H1 (cell line): ENCODE results near the gene TFAP2D. TPM values are rescaled to one million over a fixed set of nuclear protein-coding genes. Genes with fewer than 3 reads are reported as not detected.

Source experiments
- CTCF ChIA-PET: fragments of 300-600 bp; sonication (Branson Sonifier 250); formaldehyde crosslinking; loops from one replicate; lab custom pipeline; 2021; ENCODE audit not compliant: partially characterized antibody; lab: Charles Lee
- POLR2A ChIA-PET: fragments of 300-600 bp; sonication (Branson Sonifier 250); formaldehyde crosslinking; loops from one replicate; lab custom pipeline; 2021; ENCODE audit warnings: inconsistent platforms; ENCODE audit not compliant: partially characterized antibody; lab: Charles Lee
- DNase-seq, 2 experiments: peaks; one replicate each; pipeline versions ENCODE4 v3.0.0 to v3.0.0-alpha.2; 2010 to 2022; ENCODE audit warnings: low spot score in 2 of 2, low read depth in 1 of 2, mixed read lengths in 1 of 2
- FAIRE-seq: peaks from 2 replicates; lab custom pipeline; 2011; peaks lifted over from hg19 to GRCh38; lab: Jason Lieb, UNC
- H2AFZ ChIP-seq: 2 replicates; pipeline ENCODE4 v1.8.1; 2012; ENCODE audit warnings: low read length, inconsistent platforms
- H2AK5ac ChIP-seq: 2 replicates; pipeline ENCODE4 v1.6.1; 2013; ENCODE audit warnings: low read depth, low read length
- H2BK120ac ChIP-seq: replicated peaks from 2 replicates; pipeline ENCODE3; 2013; ENCODE audit warnings: low read depth, low read length, inconsistent platforms
- H2BK12ac ChIP-seq: 2 replicates; pipeline ENCODE4 v1.6.1; 2013; ENCODE audit warnings: low read depth, low read length
- H2BK15ac ChIP-seq: 2 replicates; pipeline ENCODE4 v1.6.1; 2013; ENCODE audit warnings: low read length
- H2BK20ac ChIP-seq: 2 replicates; pipeline ENCODE4 v1.6.1; 2013; ENCODE audit warnings: low read length
- H2BK5ac ChIP-seq: 2 replicates; pipeline ENCODE4 v1.6.1; 2013; ENCODE audit warnings: low read depth, low read length
- H3K14ac ChIP-seq: 2 replicates; pipeline ENCODE4 v1.6.1; 2013; ENCODE audit warnings: inconsistent platforms; ENCODE audit not compliant: insufficient read length
- H3K18ac ChIP-seq: 2 replicates; pipeline ENCODE4 v1.6.1; 2013; ENCODE audit warnings: low read length; ENCODE audit errors: extremely low read depth
- H3K23ac ChIP-seq: 2 replicates; pipeline ENCODE4 v1.6.1; 2013; ENCODE audit warnings: inconsistent platforms; ENCODE audit not compliant: insufficient read length
- H3K23me2 ChIP-seq: 2 replicates; pipeline ENCODE4 v1.6.1; 2013; ENCODE audit warnings: low read depth, low read length
- H3K27ac ChIP-seq: 2 replicates; pipeline ENCODE4 v1.6.1; 2011; ENCODE audit warnings: low read depth, low read length, inconsistent platforms
- H3K27me3 ChIP-seq, 4 experiments: replicated peaks in 1 of 4; 1 replicate in 1 of 4; 2 replicates in 3 of 4; pipeline versions ENCODE4 v1.6.1 to v1.8.1; 2011 to 2013; ENCODE audit warnings: low read length in 3 of 4, mild to moderate bottlenecking in 3 of 4, inconsistent platforms in 2 of 4, mixed read lengths in 2 of 4, moderate library complexity in 1 of 4; ENCODE audit not compliant: control insufficient read depth in 3 of 4, insufficient read depth in 3 of 4; ENCODE audit errors: extremely low read depth in 1 of 4
- H3K36me3 ChIP-seq, 4 experiments: 2 replicates each; pipeline versions ENCODE4 v1.6.1 to v1.8.1; 2011 to 2013; ENCODE audit warnings: mild to moderate bottlenecking in 4 of 4, low read length in 3 of 4, moderate library complexity in 2 of 4, control low read depth in 1 of 4, inconsistent platforms in 1 of 4; ENCODE audit not compliant: insufficient read depth in 4 of 4, control insufficient read depth in 2 of 4
- H3K4ac ChIP-seq: replicated peaks from 2 replicates; pipeline ENCODE3; 2013; ENCODE audit warnings: low read length, low read depth, mixed read lengths, inconsistent platforms; ENCODE audit not compliant: insufficient read length
- H3K4me1 ChIP-seq, 4 experiments: replicated peaks in 1 of 4; 1 replicate in 1 of 4; 2 replicates in 3 of 4; pipeline versions ENCODE4 v1.6.1 to v1.8.1; 2011 to 2013; ENCODE audit warnings: low read length in 3 of 4, inconsistent platforms in 2 of 4, mixed read lengths in 1 of 4; ENCODE audit not compliant: insufficient read depth in 4 of 4, control insufficient read depth in 3 of 4
- H3K4me2 ChIP-seq, 2 experiments: 2 replicates each; pipeline versions ENCODE4 v1.6.1 to v1.8.1; 2011 to 2013; ENCODE audit warnings: low read depth in 2 of 2, low read length in 2 of 2, control low read depth in 1 of 2, inconsistent platforms in 1 of 2, mild to moderate bottlenecking in 1 of 2; ENCODE audit not compliant: insufficient read depth in 1 of 2
- H3K4me3 ChIP-seq, 4 experiments: fragments of 200-600, 300-600 bp in 1 of 4; sonication (generic), shearing (Covaris generic), sonication (Bioruptor Twin) in 1 of 4; 2 replicates each; pipeline versions ENCODE4 v1.5.1 to v1.8.1; 2011 to 2016; ENCODE audit warnings: low read length in 4 of 4, low read depth in 3 of 4, control low read depth in 2 of 4, inconsistent platforms in 2 of 4, mild to moderate bottlenecking in 2 of 4, mixed read lengths in 1 of 4, moderate library complexity in 1 of 4; ENCODE audit not compliant: insufficient read depth in 2 of 4; ENCODE audit errors: extremely low read depth in 1 of 4
- H3K56ac ChIP-seq: replicated peaks from 2 replicates; pipeline ENCODE3; 2013; ENCODE audit warnings: low read depth, mild to moderate bottlenecking, mixed read lengths, low read length, inconsistent platforms; ENCODE audit not compliant: insufficient read length
- H3K79me1 ChIP-seq: 2 replicates; pipeline ENCODE4 v1.6.1; 2013; ENCODE audit warnings: low read depth, low read length, control low read depth
- H3K79me2 ChIP-seq, 2 experiments: 2 replicates each; pipeline versions ENCODE4 v1.6.1 to v1.8.1; 2012 to 2013; ENCODE audit warnings: low read length in 2 of 2, mild to moderate bottlenecking in 2 of 2, inconsistent platforms in 1 of 2; ENCODE audit not compliant: insufficient read depth in 2 of 2, control insufficient read depth in 1 of 2
- H3K9ac ChIP-seq, 4 experiments: replicated peaks in 1 of 4; 1 replicate in 1 of 4; 2 replicates in 3 of 4; pipeline versions ENCODE4 v1.6.1 to v1.8.1; 2011 to 2013; ENCODE audit warnings: low read depth in 3 of 4, low read length in 3 of 4, control low read depth in 2 of 4, mild to moderate bottlenecking in 2 of 4, moderate library complexity in 2 of 4, inconsistent platforms in 1 of 4; ENCODE audit errors: extremely low read depth in 1 of 4
- H3K9me3 ChIP-seq, 2 experiments: 2 replicates each; pipeline versions ENCODE4 v1.6.1 to v1.8.1; 2012 to 2013; ENCODE audit warnings: mild to moderate bottlenecking in 2 of 2, moderate library complexity in 2 of 2, control low read depth in 1 of 2, inconsistent platforms in 1 of 2, low read depth in 1 of 2, low read length in 1 of 2, mixed read lengths in 1 of 2; ENCODE audit not compliant: insufficient read depth in 2 of 2
- H4K20me1 ChIP-seq, 2 experiments: replicated peaks in 1 of 2; 2 replicates each; pipeline versions ENCODE3 to v1.8.1; 2011 to 2013; ENCODE audit warnings: inconsistent platforms in 2 of 2, low read length in 2 of 2, mild to moderate bottlenecking in 1 of 2; ENCODE audit not compliant: insufficient read depth in 2 of 2, control insufficient read depth in 1 of 2
- H4K5ac ChIP-seq: 2 replicates; pipeline ENCODE4 v1.6.1; 2013; ENCODE audit warnings: low read length, low read depth, mixed read lengths, inconsistent platforms; ENCODE audit not compliant: insufficient read length
- H4K8ac ChIP-seq: 2 replicates; pipeline ENCODE4 v1.8.0; 2013; ENCODE audit warnings: mild to moderate bottlenecking, moderate library complexity, low read length, inconsistent platforms; ENCODE audit not compliant: insufficient read depth; ENCODE audit errors: extremely low read depth
- H4K91ac ChIP-seq: replicated peaks from 2 replicates; pipeline ENCODE3; 2013; ENCODE audit warnings: low read length, mixed read lengths, inconsistent platforms; ENCODE audit not compliant: insufficient read length
- CEBPB ChIP-seq: IDR thresholded peaks from 2 replicates; pipeline ENCODE4 v1.6.1; 2012; ENCODE audit warnings: low read depth, low read length
- CTCF ChIP-seq, 3 experiments: IDR thresholded peaks; 1 replicate in 2 of 3; 2 replicates in 1 of 3; pipeline versions ENCODE4 v1.5.1 to v1.6.1; 2011; ENCODE audit warnings: low read length in 3 of 3, mild to moderate bottlenecking in 3 of 3, inconsistent platforms in 2 of 3, low read depth in 1 of 3, moderate library complexity in 1 of 3; ENCODE audit not compliant: insufficient read depth in 1 of 3; ENCODE audit errors: control extremely low read depth in 1 of 3
- E2F6 ChIP-seq: IDR thresholded peaks from 2 replicates; pipeline ENCODE4 v1.6.1; 2012; ENCODE audit warnings: inconsistent platforms
- EZH2 ChIP-seq: fragments of 200-600 bp; sonication (generic); IDR thresholded peaks from 2 replicates; pipeline ENCODE4 v1.7.1; 2012; ENCODE audit warnings: low read depth, mild to moderate bottlenecking, moderate library complexity, low read length, inconsistent platforms; ENCODE audit not compliant: severe bottlenecking
- GTF2F1 ChIP-seq: IDR thresholded peaks from 2 replicates; pipeline ENCODE4 v1.6.1; 2012; ENCODE audit warnings: low read depth, low read length, improper control_type of control experiment, borderline replicate concordance
- NANOG ChIP-seq: IDR thresholded peaks from 2 replicates; pipeline ENCODE4 v1.6.1; 2011; ENCODE audit warnings: low read length, low read depth, mild to moderate bottlenecking, inconsistent platforms; ENCODE audit not compliant: insufficient read depth, poor library complexity, severe bottlenecking
- POLR2AphosphoS5 ChIP-seq: IDR thresholded peaks from 2 replicates; pipeline ENCODE4 v1.6.1; 2011; ENCODE audit warnings: low read depth, low read length
- SIN3A ChIP-seq, 2 experiments: IDR thresholded peaks in 1 of 2; conservative IDR thresholded peaks in 1 of 2; 2 replicates each; pipeline ENCODE4 v1.6.1; 2011 to 2012; ENCODE audit warnings: low read length in 2 of 2, improper control_type of control experiment in 1 of 2, low read depth in 1 of 2, mild to moderate bottlenecking in 1 of 2
- SUZ12 ChIP-seq: fragments of 200-600 bp; sonication (generic); IDR thresholded peaks from 2 replicates; pipeline ENCODE4 v1.6.1; 2012; ENCODE audit warnings: mild to moderate bottlenecking, inconsistent platforms, low read length, moderate library complexity, mixed read lengths
- TCF12 ChIP-seq: IDR thresholded peaks from 2 replicates; pipeline ENCODE4 v1.6.1; 2011; ENCODE audit warnings: low read depth, mild to moderate bottlenecking, low read length
- WGBS, 2 experiments: shearing (Covaris generic) in 1 of 2; methylation state at CpG; one replicate each; pipeline versions ENCODE4 v1.1.6 to v1.1.7; 2013 to 2015; ENCODE audit warnings: low lambda C conversion rate in 2 of 2, mixed read lengths in 2 of 2, inconsistent platforms in 1 of 2, low coverage in 1 of 2, missing lambda C conversion rate in 1 of 2; ENCODE audit not compliant: insufficient replicate concordance in 2 of 2, insufficient coverage in 1 of 2, insufficient read length in 1 of 2; ENCODE audit errors: extremely low coverage in 1 of 2, missing lambda C conversion rate in 1 of 2; 5-methylcytosine and 5-hydroxymethylcytosine counted together
- polyA plus RNA-seq, 7 experiments: library from polyadenylated mRNA; depleted of rRNA in 3 of 7; stranded (reverse) in 5 of 7; unstranded in 2 of 7; fragments of >200 nt in 5 of 7; fragments of 200-250 nt in 2 of 7; gene quantifications; 1 replicate in 5 of 7; 2 replicates in 1 of 7; 4 replicates in 1 of 7; pipeline versions ENCODE4 v1.2.1 to v1.2.3, GENCODE V29; 2011 to 2013; ENCODE audit warnings: missing spikeins in 2 of 7, mixed read lengths in 2 of 7
- total RNA-seq: library from RNA; stranded (reverse); fragmentation: NEBNext Ultra II Directional; extraction: Animal tissue kit (Norgen Biotek cat#: 25700); gene quantifications from 2 replicates; pipeline ENCODE4 v1.2.1, GENCODE V29; 2021

The TFAP2D gene
- total and polyA plus RNA-seq, 2 of the 8 experiments (the other 6 are each of a cell fraction or from before 2014, with no cell fraction given), result not detected

- no peak overlapping the region for H3K14ac ChIP-seq
- H2BK15ac ChIP-seq, result no peak overlapping the region
- H4K91ac ChIP-seq, result no peak overlapping the region
- H2BK20ac ChIP-seq, result no peak overlapping the region
- DNase-seq, result peak in 1 of 2 experiments; percentile 66
- H2BK12ac ChIP-seq, result no peak overlapping the region
- no peak overlapping the region; the same call in 1 of the 2 replicates for H4K8ac ChIP-seq
- no peak for FAIRE-seq
- no peak overlapping the region for H3K18ac ChIP-seq
- H4K5ac ChIP-seq, result no peak overlapping the region
- H3K9ac ChIP-seq, result no peak overlapping the region
- H2BK5ac ChIP-seq, result no peak overlapping the region
- CTCF ChIA-PET, result interaction anchor here (1.2 to 2.7 kb wide), 5 partner anchors 8 to 64 kb away, joined by 3 to 8 read pairs (median 4); no protein-coding TSS in a partner anchor
- no peaks in the 10 kb centered on the region for H3K79me2 ChIP-seq
- H3K36me3 ChIP-seq, result no peaks in the 10 kb centered on the region
- H3K27ac ChIP-seq, result no peak overlapping the region
- no peak overlapping the region for H2AK5ac ChIP-seq
- no peak overlapping the region for H3K4me2 ChIP-seq
- H3K23me2 ChIP-seq, result peaks cover 3% of the 10 kb centered on the region; the same call in 1 of the 2 replicates
- POLR2A ChIA-PET, result no interaction called here
- H3K9me3 ChIP-seq, result no peaks in the 10 kb centered on the region
- H3K56ac ChIP-seq, result no peak overlapping the region
- no peak overlapping the region for H3K23ac ChIP-seq
- H3K4me1 ChIP-seq, result peaks cover 2 to 18% (median 15%) of the 10 kb centered on the region in 4 experiments; a peak in 5 of 7 replicates
- no peak overlapping the region for H2BK120ac ChIP-seq
- H3K4ac ChIP-seq, result no peak overlapping the region
- no peak overlapping the region for H2AFZ ChIP-seq
- WGBS, 2 experiments, result 3% methylated on average over 10 of the region's 10 CpGs; no CpG with 5 or more reads in 1 of the 2 experiments
- H3K79me1 ChIP-seq, result no peaks in the 10 kb centered on the region
- no peak overlapping the region for H3K4me3 ChIP-seq
- H4K20me1 ChIP-seq, result peaks cover 15 to 21% of the 10 kb centered on the region in 2 experiments
- H3K27me3 ChIP-seq, result peaks cover 85 to 100% (median 96%) of the 10 kb centered on the region in 4 experiments
- TF ChIP-seq POLR2AphosphoS5 (peak; percentile 82), TCF12 (peak; percentile 60; the same call in 1 of the 2 replicates), SIN3A (conservative IDR thresholded peaks at IDR 0.05 in 1 of 2, IDR thresholded peaks at IDR 0.05 in 1 of 2; ENCODE audit: low read depth in 1 of 2, low read length in 2 of 2) (peak in 1 of 2 experiments; percentile 66; a peak in 1 of 4 replicates), EZH2 (peak; percentile 2), GTF2F1 (no peak), SUZ12 (peak; percentile 31), E2F6 (no peak), NANOG (peak; percentile 12), CTCF (IDR thresholded peaks at IDR 0.05; ENCODE audit: control extremely low read depth in 1 of 3, insufficient read depth in 1 of 3, low read depth in 1 of 3, low read length in 3 of 3) (no peak), CEBPB (peak; percentile 49; the same call in 1 of the 2 replicates)
These were observed 7.3 kb downstream of the TFAP2D start for GRCh38 chr6:50720623-50721022.
